HEK293T (cell line): ENCODE data around the gene POU2F3.

Experiments used
- ARNT ChIP-seq: fragments of 450-650 bp; IDR thresholded peaks from 2 replicates; pipeline ENCODE4 v1.6.1; 2017; ENCODE audit warnings: mild to moderate bottlenecking
- BHLHE40 ChIP-seq: fragments of 450-650 bp; IDR thresholded peaks from 2 replicates; pipeline ENCODE4 v1.6.1; 2016; ENCODE audit warnings: mild to moderate bottlenecking, moderate library complexity, borderline replicate concordance
- CTBP1 ChIP-seq: fragments of 450-650 bp; IDR thresholded peaks from 2 replicates; pipeline ENCODE4 v1.6.1; 2016; ENCODE audit warnings: borderline replicate concordance
- ELF4 ChIP-seq: fragments of 450-650 bp; IDR thresholded peaks from 2 replicates; pipeline ENCODE4 v1.6.1; 2017; ENCODE audit warnings: antibody characterized with exemption
- FOXA1 ChIP-seq: fragments of 450-650 bp; IDR thresholded peaks from 2 replicates; pipeline ENCODE4 v1.6.1; 2016; ENCODE audit warnings: mild to moderate bottlenecking
- L3MBTL2 ChIP-seq: fragments of 450-650 bp; conservative IDR thresholded peaks from 2 replicates; pipeline ENCODE4 v1.6.1; 2016; ENCODE audit warnings: mild to moderate bottlenecking
- LEF1 ChIP-seq: fragments of 450-650 bp; IDR thresholded peaks from 2 replicates; pipeline ENCODE4 v1.6.1; 2017; ENCODE audit warnings: mild to moderate bottlenecking, borderline replicate concordance
- SUZ12 ChIP-seq: fragments of 450-650 bp; IDR thresholded peaks from 2 replicates; pipeline ENCODE4 v1.6.1; 2016; ENCODE audit warnings: mild to moderate bottlenecking
- TARDBP ChIP-seq: fragments of 450-650 bp; IDR thresholded peaks from 2 replicates; pipeline ENCODE4 v1.6.1; 2016
- ZNF384 ChIP-seq: fragments of 450-650 bp; IDR thresholded peaks from 2 replicates; pipeline ENCODE4 v1.6.1; 2016
- TF ChIP-seq, protein P1 (sequence below): fragments of 450-650 bp; IDR thresholded peaks from 2 replicates; pipeline ENCODE4 v1.6.1; 2016

DNA sequence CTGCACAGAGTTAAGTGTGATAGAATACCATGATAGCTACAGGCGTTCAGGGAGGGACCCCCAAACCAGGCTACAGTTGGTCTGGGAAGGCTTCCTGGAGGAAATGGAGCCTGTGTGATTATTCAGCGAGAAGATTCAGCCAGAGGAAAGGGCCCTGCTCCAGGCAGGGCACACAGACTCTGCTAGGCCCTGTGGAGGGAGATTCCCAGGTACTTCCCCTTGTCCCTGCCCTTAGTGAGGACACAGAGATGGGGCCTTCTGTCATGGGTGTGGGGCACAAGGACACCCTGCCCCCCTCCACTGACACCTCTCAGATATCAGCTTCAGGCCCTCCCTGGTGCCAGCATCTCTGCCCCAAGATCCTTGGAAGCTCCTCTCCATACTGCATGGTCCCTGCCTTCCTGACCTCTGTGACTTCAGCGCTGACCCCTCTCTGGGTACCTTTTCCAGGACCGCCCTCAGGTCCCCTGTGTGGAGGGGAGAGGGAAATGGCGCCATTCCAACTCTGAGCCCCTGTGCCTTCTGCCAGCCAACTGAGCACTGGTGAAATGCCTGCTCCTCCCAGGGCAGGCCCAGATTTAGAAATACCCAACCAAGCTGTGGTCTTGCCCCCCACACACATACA is 12.6 kb upstream of the POU2F3 start:
- TF ChIP-seq ZNF384: no peak
- TF ChIP-seq L3MBTL2: no peak
- TF ChIP-seq, protein P1, sequence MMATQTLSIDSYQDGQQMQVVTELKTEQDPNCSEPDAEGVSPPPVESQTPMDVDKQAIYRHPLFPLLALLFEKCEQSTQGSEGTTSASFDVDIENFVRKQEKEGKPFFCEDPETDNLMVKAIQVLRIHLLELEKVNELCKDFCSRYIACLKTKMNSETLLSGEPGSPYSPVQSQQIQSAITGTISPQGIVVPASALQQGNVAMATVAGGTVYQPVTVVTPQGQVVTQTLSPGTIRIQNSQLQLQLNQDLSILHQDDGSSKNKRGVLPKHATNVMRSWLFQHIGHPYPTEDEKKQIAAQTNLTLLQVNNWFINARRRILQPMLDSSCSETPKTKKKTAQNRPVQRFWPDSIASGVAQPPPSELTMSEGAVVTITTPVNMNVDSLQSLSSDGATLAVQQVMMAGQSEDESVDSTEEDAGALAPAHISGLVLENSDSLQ: no peak
- TF ChIP-seq CTBP1: no peak
- no peak for TF ChIP-seq ARNT
- no peak for TF ChIP-seq LEF1
- TF ChIP-seq TARDBP: no peak
- no peak for TF ChIP-seq FOXA1
- no peak for TF ChIP-seq ELF4
- no peak for TF ChIP-seq SUZ12
- TF ChIP-seq BHLHE40: no peak
